K562 (cell line): ENCODE data around the gene TOR1AIP2. TPM values are rescaled to one million over a fixed set of nuclear protein-coding genes. Genes with fewer than 3 reads are reported as not detected.

Source experiments
- ATAC-seq: fragments of 200-7000 bp; cut with Tn5 transposase; 3 replicates; pipeline ENCODE4 v1.9.1; 2020; ENCODE audit warnings: moderate library complexity
- BruUV-seq: library from RNA; stranded (reverse); fragments of 400-500 nt; replicated peaks from 2 replicates; lab custom pipeline; 2021; lab: Mats Ljungman, UMichigan
- CTCF ChIA-PET: fragments of 300-600 bp; formaldehyde crosslinking; extraction: SDS; loops from one replicate; lab custom pipeline; 2021; ENCODE audit warnings: low intra/inter-chr PET ratio; lab: Yijun Ruan, JAX
- POLR2A ChIA-PET: fragments of 300-600, 350-650 bp; sonication (Branson Sonifier 250); formaldehyde crosslinking; extraction: SDS; loops from one replicate; lab custom pipeline; 2021; ENCODE audit warnings: antibody characterized with exemption, inconsistent platforms; lab: Yijun Ruan, JAX
- DNase-seq, 4 experiments: peaks; one replicate each; pipeline versions ENCODE4 v3.0.0 to v3.0.0-alpha.2; 2011 to 2018; ENCODE audit warnings: low spot score in 3 of 4, mixed read lengths in 3 of 4; ENCODE audit errors: extremely low read depth in 1 of 4
- FAIRE-seq: peaks from 2 replicates; lab custom pipeline; 2011; peaks lifted over from hg19 to GRCh38; lab: Jason Lieb, UNC
- H2AFZ ChIP-seq: 2 replicates; pipeline ENCODE4 v1.6.0; 2011; ENCODE audit warnings: low read depth, low read length, control low read depth, inconsistent platforms
- H3K27ac ChIP-seq: fragments of 200-600 bp; 3 replicates; pipeline ENCODE4 v1.8.0; 2011; ENCODE audit warnings: low read depth, mild to moderate bottlenecking, control low read depth, inconsistent platforms, low read length, moderate library complexity, mixed read lengths; ENCODE audit errors: extremely low read depth
- H3K27me3 ChIP-seq, 2 experiments: fragments of 300-600 bp in 1 of 2; 2 replicates in 1 of 2; 3 replicates in 1 of 2; pipeline versions ENCODE4 v1.6.0 to v1.8.0; 2011; ENCODE audit warnings: inconsistent platforms in 2 of 2, low read length in 2 of 2, mild to moderate bottlenecking in 1 of 2, mixed read lengths in 1 of 2, moderate library complexity in 1 of 2; ENCODE audit not compliant: control insufficient read depth in 2 of 2, insufficient read depth in 2 of 2
- H3K36me3 ChIP-seq: fragments of 300-600 bp; 3 replicates; pipeline ENCODE4 v1.8.0; 2011; ENCODE audit warnings: mild to moderate bottlenecking, low read length, inconsistent platforms; ENCODE audit not compliant: control insufficient read depth, insufficient read depth
- H3K4me1 ChIP-seq, 2 experiments: fragments of 200-600 bp in 1 of 2; replicated peaks in 1 of 2; 2 replicates in 1 of 2; 3 replicates in 1 of 2; pipeline versions ENCODE4 v1.5.1 to v1.8.0; 2011; ENCODE audit warnings: inconsistent platforms in 2 of 2, low read length in 2 of 2, mild to moderate bottlenecking in 1 of 2, mixed read lengths in 1 of 2, moderate library complexity in 1 of 2; ENCODE audit not compliant: control insufficient read depth in 2 of 2, insufficient read depth in 2 of 2
- H3K4me2 ChIP-seq: 2 replicates; pipeline ENCODE4 v1.6.1; 2011; ENCODE audit warnings: low read length, control low read depth, inconsistent platforms, mixed read lengths; ENCODE audit not compliant: insufficient read depth
- H3K4me3 ChIP-seq: fragments of 200-600 bp; sonication (generic), shearing (Covaris generic); 2 replicates; pipeline ENCODE4 v1.5.1; 2016; ENCODE audit warnings: control low read depth, inconsistent platforms
- H3K79me2 ChIP-seq: fragments of 200-600 bp; 3 replicates; pipeline ENCODE4 v1.8.0; 2011; ENCODE audit warnings: low read length, inconsistent platforms; ENCODE audit not compliant: control insufficient read depth, insufficient read depth
- H3K9ac ChIP-seq, 2 experiments: 2 replicates each; pipeline versions ENCODE4 v1.6.0 to v1.6.1; 2011; ENCODE audit warnings: low read depth in 2 of 2, low read length in 2 of 2, control low read depth in 1 of 2, inconsistent platforms in 1 of 2, mild to moderate bottlenecking in 1 of 2, mixed read lengths in 1 of 2; ENCODE audit not compliant: insufficient read depth in 1 of 2
- H3K9me1 ChIP-seq: one replicate; pipeline ENCODE4 v1.6.0; 2011; ENCODE audit warnings: inconsistent platforms, mild to moderate bottlenecking, low read length, moderate library complexity; ENCODE audit not compliant: control insufficient read depth, insufficient read depth
- H3K9me3 ChIP-seq: replicated peaks from 2 replicates; pipeline ENCODE4 v1.5.1; 2011; ENCODE audit warnings: low read depth, low read length, inconsistent platforms; ENCODE audit not compliant: control insufficient read depth, insufficient read depth
- H4K20me1 ChIP-seq: replicated peaks from 2 replicates; pipeline ENCODE4 v1.6.1; 2011; ENCODE audit warnings: low read length, inconsistent platforms, mixed read lengths; ENCODE audit not compliant: control insufficient read depth, insufficient read depth
- AFF1 ChIP-seq, 2 experiments: fragments of 450-650 bp; IDR thresholded peaks; 2 replicates each; pipeline ENCODE4 v1.6.1; 2018; ENCODE audit warnings: mild to moderate bottlenecking in 2 of 2, low read depth in 1 of 2; ENCODE audit not compliant: partially characterized antibody in 2 of 2
- ARID3B ChIP-seq: fragments of 250-450 bp; sonication (Bioruptor Pico); IDR thresholded peaks from 2 replicates; pipeline ENCODE4 v1.4.0; 2020; ENCODE audit warnings: borderline replicate concordance
- ATF3 ChIP-seq, 2 experiments: fragments of 450-650 bp in 1 of 2; sonication (generic) in 1 of 2; formaldehyde crosslinking in 1 of 2; IDR thresholded peaks in 1 of 2; conservative IDR thresholded peaks in 1 of 2; 2 replicates each; pipeline versions ENCODE4 v1.6.1 to v1.8.1; 2016 to 2023; ENCODE audit warnings: mild to moderate bottlenecking in 2 of 2, moderate library complexity in 2 of 2, inconsistent platforms in 1 of 2, missing genetic modification reagents in 1 of 2
- MAFK ChIP-seq: IDR thresholded peaks from 2 replicates; pipeline ENCODE4 v1.6.1; 2011; ENCODE audit warnings: low read length, improper control_type of control experiment
- MAX ChIP-seq: sonication (generic); formaldehyde crosslinking; IDR thresholded peaks from 2 replicates; pipeline ENCODE4 v1.9.0; 2022; ENCODE audit warnings: mild to moderate bottlenecking, missing genetic modification reagents
- TCF7 ChIP-seq: sonication (generic); IDR thresholded peaks from 2 replicates; pipeline ENCODE4 v1.6.1; 2016; ENCODE audit warnings: antibody characterized with exemption, borderline replicate concordance
- THAP12 ChIP-seq: fragments of 250-450 bp; sonication (Bioruptor Pico); IDR thresholded peaks from 2 replicates; pipeline ENCODE4 v1.9.0; 2021; ENCODE audit warnings: mild to moderate bottlenecking, inconsistent platforms
- ZBTB1 ChIP-seq: sonication (generic); formaldehyde crosslinking; IDR thresholded peaks from 2 replicates; pipeline ENCODE4 v1.8.1; 2023; ENCODE audit warnings: missing genetic modification reagents, low read depth, mild to moderate bottlenecking, borderline replicate concordance
- ZBTB2 ChIP-seq: fragments of 450-650 bp; IDR thresholded peaks from 2 replicates; pipeline ENCODE4 v1.6.1; 2016; ENCODE audit warnings: antibody characterized with exemption
- ZNF57 ChIP-seq: fragments of 450-650 bp; formaldehyde crosslinking; IDR thresholded peaks from 2 replicates; pipeline ENCODE4 v1.4.0; 2020; ENCODE audit warnings: mild to moderate bottlenecking, moderate library complexity
- WGBS: fragments of 100-300 bp; shearing (Covaris generic); methylation state at CpG from one replicate; pipeline ENCODE4 v1.1.6; 2016; ENCODE audit warnings: low coverage, mixed read lengths; ENCODE audit not compliant: insufficient coverage; ENCODE audit errors: missing lambda C conversion rate; 5-methylcytosine and 5-hydroxymethylcytosine counted together
- in situ Hi-C: fragments of 300-500 bp; cut with MboI; formaldehyde crosslinking; loops from 4 replicates; pipeline ENCODE4 v1.15.0; 2018; ENCODE audit warnings: inconsistent platforms, mixed read lengths
- intact Hi-C: fragments of 100-400 bp; cut with micrococcal nuclease; formaldehyde crosslinking; loops from 2 replicates; pipeline ENCODE4 v1.14.2; 2022
- polyA plus RNA-seq, 8 experiments: library from polyadenylated mRNA; depleted of rRNA in 4 of 8; stranded (reverse) in 5 of 8; unstranded in 3 of 8; fragments of >200 nt; fragmentation: Nextera tagmentation in 2 of 8; fragmentation: Illumina TruSeq in 1 of 8; extraction: Ambion mirVana in 2 of 8; extraction: Trizol in 1 of 8; gene quantifications; 2 replicates each; pipeline versions ENCODE4 v1.2.1 to v1.2.3, GENCODE V29; 2011 to 2014; ENCODE audit warnings: inconsistent platforms in 1 of 8, missing spikeins in 1 of 8
- total RNA-seq, 7 experiments: library from RNA; depleted of rRNA in 6 of 7; stranded (reverse); fragments of >200 nt in 6 of 7; fragmentation: Illumina TruSeq in 2 of 7; extraction: Trizol in 2 of 7; gene quantifications; 2 replicates each; pipeline versions ENCODE4 v1.2.1 to v1.2.3, GENCODE V29; 2011 to 2021; ENCODE audit warnings: low replicate concordance in 1 of 7

TOR1AIP2 gene
- total and polyA plus RNA-seq, 9 of the 15 experiments (the other 6 are each of a cell fraction or from before 2014, with no cell fraction given): 16.7 to 122 (median 41.4) TPM

- Histone ChIP-seq H4K20me1 (no peaks in the 10 kb centered on the region), H3K4me3 (no peak overlapping the region), H3K4me1 (peaks cover 9 to 11% of the 10 kb centered on the region in 2 experiments; a peak in 3 of 5 replicates), H3K27ac (no peak overlapping the region), H3K36me3 (peaks cover 71% of the 10 kb centered on the region), H3K9me3 (no peaks in the 10 kb centered on the region), H3K9me1 (no peaks in the 10 kb centered on the region), H2AFZ (no peak overlapping the region), H3K79me2 (peaks cover 90% of the 10 kb centered on the region), H3K9ac (no peak overlapping the region), H3K4me2 (no peak overlapping the region), H3K27me3 (no peaks in the 10 kb centered on the region)
- 98% methylated on average over 2 of the region's 2 CpGs for WGBS
- FAIRE-seq (no peak), DNase-seq (no peak), ATAC-seq (no peak)
- CTCF ChIA-PET: no interaction called here
- intact Hi-C loops: no loop called here
- no TSS peak for BruUV-seq
- POLR2A ChIA-PET: interaction anchor here (1.2 to 2.8 kb wide), 4 partner anchors 9 to 13 kb away, joined by 4 to 10 read pairs (median 6); no protein-coding TSS in a partner anchor
- in situ Hi-C loops: loop anchor here (5.0 kb wide), 1 partner anchor 299 kb away; no protein-coding TSS in a partner anchor
- TF ChIP-seq THAP12 (no peak), TCF7 (no peak), AFF1 (IDR thresholded peaks at IDR 0.05; ENCODE audit: low read depth in 1 of 2, partially characterized antibody in 2 of 2) (no peak), ATF3 (IDR thresholded peaks at IDR 0.05) (no peak), ATF3 (CRISPR knock-in tag; conservative IDR thresholded peaks at IDR 0.05) (no peak), MAFK (no peak), ZBTB2 (no peak), ARID3B (CRISPR knock-in tag) (no peak), MAX (CRISPR knock-in tag) (no peak), ZBTB1 (CRISPR knock-in tag) (no peak), ZNF57 (no peak)
These were observed 4.2 kb downstream of the TOR1AIP2 start for GRCh38 chr1:179873438-179873851.
